GM12864 (cell line): ENCODE results near the gene GGA1.

Experiments
- DNase-seq: peaks from one replicate; pipeline ENCODE4 v3.0.0-alpha.2; 2011; ENCODE audit warnings: low read depth
- H3K4me3 ChIP-seq: 2 replicates; pipeline ENCODE4 v1.5.1; 2011; ENCODE audit warnings: mild to moderate bottlenecking, low read depth, low read length, control low read depth
- TF ChIP-seq, protein P1 (sequence below): IDR thresholded peaks from 2 replicates; pipeline ENCODE4 v1.5.1; 2011; ENCODE audit warnings: low read depth, mild to moderate bottlenecking, moderate library complexity, low read length, control low read depth, inconsistent platforms; ENCODE audit errors: missing control alignments

Gene GGA1

DNA sequence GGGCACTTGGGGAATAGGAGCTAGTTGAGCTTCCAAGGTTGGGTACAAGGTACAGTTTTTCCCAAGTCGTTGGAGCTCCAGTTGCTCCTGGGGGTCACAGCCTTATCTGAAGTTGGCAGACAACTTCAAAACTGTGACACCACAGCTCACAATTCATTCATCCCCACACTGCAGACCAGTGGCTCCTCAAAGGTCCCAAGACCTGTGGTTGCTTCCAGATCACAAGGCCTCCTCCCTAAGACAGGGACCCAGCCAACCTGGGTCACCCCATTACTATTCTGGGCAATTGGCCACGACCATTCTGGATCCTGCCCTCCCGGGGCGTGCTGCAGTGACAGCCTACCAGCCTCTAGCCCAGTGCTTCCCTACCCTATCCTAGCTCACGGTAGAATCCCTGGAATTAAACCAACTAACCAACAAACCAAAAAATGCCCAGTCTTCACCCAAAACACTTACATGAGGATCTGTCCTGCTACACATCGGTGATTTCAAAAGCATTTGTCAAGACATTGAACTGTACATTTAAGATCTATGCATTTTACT is 49.0 kb downstream of the GGA1 start:
- no peak for DNase-seq
- TF ChIP-seq, protein P1, sequence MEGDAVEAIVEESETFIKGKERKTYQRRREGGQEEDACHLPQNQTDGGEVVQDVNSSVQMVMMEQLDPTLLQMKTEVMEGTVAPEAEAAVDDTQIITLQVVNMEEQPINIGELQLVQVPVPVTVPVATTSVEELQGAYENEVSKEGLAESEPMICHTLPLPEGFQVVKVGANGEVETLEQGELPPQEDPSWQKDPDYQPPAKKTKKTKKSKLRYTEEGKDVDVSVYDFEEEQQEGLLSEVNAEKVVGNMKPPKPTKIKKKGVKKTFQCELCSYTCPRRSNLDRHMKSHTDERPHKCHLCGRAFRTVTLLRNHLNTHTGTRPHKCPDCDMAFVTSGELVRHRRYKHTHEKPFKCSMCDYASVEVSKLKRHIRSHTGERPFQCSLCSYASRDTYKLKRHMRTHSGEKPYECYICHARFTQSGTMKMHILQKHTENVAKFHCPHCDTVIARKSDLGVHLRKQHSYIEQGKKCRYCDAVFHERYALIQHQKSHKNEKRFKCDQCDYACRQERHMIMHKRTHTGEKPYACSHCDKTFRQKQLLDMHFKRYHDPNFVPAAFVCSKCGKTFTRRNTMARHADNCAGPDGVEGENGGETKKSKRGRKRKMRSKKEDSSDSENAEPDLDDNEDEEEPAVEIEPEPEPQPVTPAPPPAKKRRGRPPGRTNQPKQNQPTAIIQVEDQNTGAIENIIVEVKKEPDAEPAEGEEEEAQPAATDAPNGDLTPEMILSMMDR = no peak
- H3K4me3 ChIP-seq = peak overlapping the region; percentile 69

GRCh38 chr22:37658133-37659065 is 49.8 kb downstream of the GGA1 start, which contains the start of gene PDXP:
PDXP (plus strand) TSS chr22:37658723; CDS start chr22:37658783, 60 bp downstream.
- TF ChIP-seq, protein P1 = no peak
- H3K4me3 ChIP-seq = peak within 1 kb of the TSS; percentile 97
- peak; percentile 100 for DNase-seq

DNA sequence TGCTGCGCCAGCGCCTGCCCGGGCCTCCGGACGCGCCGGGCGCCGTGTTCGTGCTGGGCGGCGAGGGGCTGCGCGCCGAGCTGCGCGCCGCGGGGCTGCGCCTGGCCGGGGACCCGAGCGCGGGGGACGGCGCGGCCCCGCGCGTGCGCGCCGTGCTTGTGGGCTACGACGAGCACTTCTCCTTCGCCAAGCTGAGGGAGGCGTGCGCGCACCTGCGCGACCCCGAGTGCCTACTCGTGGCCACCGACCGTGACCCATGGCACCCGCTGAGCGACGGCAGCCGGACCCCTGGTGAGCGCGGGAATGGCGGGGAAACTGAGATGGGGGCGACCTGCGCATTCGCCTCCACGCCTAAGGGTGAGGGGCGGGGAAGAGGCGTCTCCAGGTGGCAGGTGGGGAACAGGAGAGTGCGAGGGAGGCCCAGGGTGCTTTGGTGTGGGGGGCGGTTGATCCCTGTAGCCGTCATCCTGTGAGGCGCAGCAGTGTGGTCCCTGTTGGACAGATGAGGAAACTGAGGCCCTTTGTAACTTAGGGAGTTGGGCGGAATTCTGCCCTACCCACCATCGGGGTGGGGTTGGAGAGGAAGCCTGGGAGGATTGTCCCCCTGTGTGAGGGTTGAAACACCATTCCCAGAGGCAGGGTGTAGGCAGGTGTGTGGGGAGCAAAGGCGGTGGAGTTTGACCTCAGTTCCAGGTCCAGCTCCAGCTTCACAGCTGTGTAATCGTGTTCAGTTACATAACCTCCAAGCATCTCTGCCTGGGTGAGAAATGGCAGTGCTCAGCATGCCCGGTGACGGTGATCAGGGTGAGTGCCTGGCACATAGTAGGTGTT is 50.6 kb downstream of the GGA1 start:
- DNase-seq = no peak
- H3K4me3 ChIP-seq = peak overlapping the region; percentile 97
- TF ChIP-seq, protein P1 = no peak

DNA sequence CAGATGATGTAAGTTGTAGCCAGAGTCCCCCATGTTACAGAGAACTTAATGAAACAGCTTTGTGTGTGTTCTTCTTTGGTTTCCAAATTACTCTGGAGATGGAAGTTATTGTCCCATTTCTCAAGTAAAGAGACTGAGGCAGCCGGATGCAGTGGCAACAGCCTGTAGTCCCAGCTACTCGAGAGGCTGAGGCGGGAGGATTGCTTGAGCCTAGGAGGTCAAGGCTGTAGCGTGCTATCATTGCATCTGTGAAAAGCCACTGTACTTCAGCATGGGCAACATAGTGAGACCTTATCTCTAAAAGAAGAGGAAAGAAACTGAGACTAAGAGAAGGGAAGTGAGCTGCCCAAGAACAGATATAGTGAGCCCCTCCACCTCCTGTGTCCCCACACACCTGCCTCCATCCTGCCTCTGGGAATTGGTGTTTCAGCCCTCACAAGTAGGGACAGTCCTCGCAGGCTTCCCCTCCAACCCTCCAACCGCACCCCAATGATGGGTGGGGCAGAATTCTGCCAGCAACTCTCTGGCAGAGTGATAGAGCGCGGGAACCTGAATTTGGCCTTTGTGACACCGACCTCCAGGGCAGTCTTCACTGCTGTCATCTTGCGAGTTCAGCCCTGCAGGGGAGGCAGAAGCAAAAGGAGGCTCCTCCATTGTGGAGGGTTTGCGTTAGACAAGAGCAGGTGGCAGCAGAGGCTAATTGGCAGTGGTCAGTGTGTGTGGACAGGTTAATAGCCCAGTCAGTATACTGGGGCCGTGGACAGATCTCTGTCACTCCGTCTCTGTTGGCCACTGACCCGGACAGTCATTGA is 51.5 kb downstream of the GGA1 start:
- TF ChIP-seq, protein P1 = no peak
- peak overlapping the region; percentile 97 for H3K4me3 ChIP-seq
- no peak for DNase-seq

GRCh38 chr22:37660709-37661045 is 52.0 kb downstream of the GGA1 start:
- H3K4me3 ChIP-seq = peak overlapping the region; percentile 97
- TF ChIP-seq, protein P1 = no peak
- no peak for DNase-seq
